Caco-2 (cell line): ENCODE measurements around the gene SNX1. TPM values are rescaled to one million over a fixed set of nuclear protein-coding genes. Genes with fewer than 3 reads are reported as not detected.

ENCODE experiments used
- BruUV-seq: library from RNA; stranded (reverse); fragments of 400-500 nt; replicated peaks from 2 replicates; lab custom pipeline; 2021; lab: Mats Ljungman, UMichigan
- CTCF ChIA-PET: fragments of 300-600 bp; sonication (Branson Sonifier 250); formaldehyde crosslinking; loops from one replicate; lab custom pipeline; 2022; ENCODE audit warnings: antibody characterized with exemption; lab: Charles Lee
- POLR2A ChIA-PET: fragments of 300-600 bp; sonication (Branson Sonifier 250); formaldehyde crosslinking; loops from one replicate; lab custom pipeline; 2022; ENCODE audit warnings: antibody characterized with exemption; lab: Charles Lee
- DNase-seq, 2 experiments: peaks; one replicate each; pipeline versions ENCODE4 v3.0.0 to v3.0.0-alpha.2; 2020 to 2022
- H3K27me3 ChIP-seq: replicated peaks from 2 replicates; pipeline ENCODE4 v1.6.0; 2011; ENCODE audit warnings: low read length; ENCODE audit not compliant: control insufficient read depth, insufficient read depth
- H3K36me3 ChIP-seq: 2 replicates; pipeline ENCODE4 v1.5.1; 2011; ENCODE audit warnings: low read length; ENCODE audit not compliant: control insufficient read depth, insufficient read depth
- H3K4me1 ChIP-seq: fragments of 250-450 bp; sonication (Bioruptor Pico); 2 replicates; pipeline ENCODE4 v1.5.1; 2020; ENCODE audit warnings: mild to moderate bottlenecking
- H3K4me3 ChIP-seq: 2 replicates; pipeline ENCODE4 v1.5.1; 2011; ENCODE audit warnings: low read depth, mild to moderate bottlenecking, control low read depth, low read length
- H3K9me3 ChIP-seq: fragments of 250-450 bp; sonication (Bioruptor Pico); 2 replicates; pipeline ENCODE4 v1.5.1; 2020; ENCODE audit warnings: mild to moderate bottlenecking, moderate library complexity
- H3K27ac Mint-ChIP-seq: one replicate; pipeline ENCODE4 v1.8.0; 2022; ENCODE audit warnings: mixed read lengths; ENCODE audit not compliant: unreplicated experiment
- H3K27me3 Mint-ChIP-seq: one replicate; pipeline ENCODE4 v1.8.0; 2022; ENCODE audit warnings: mixed read lengths; ENCODE audit not compliant: insufficient read depth, unreplicated experiment
- H3K36me3 Mint-ChIP-seq: one replicate; pipeline ENCODE4 v1.8.0; 2022; ENCODE audit warnings: mild to moderate bottlenecking, mixed read lengths; ENCODE audit not compliant: insufficient read depth, unreplicated experiment
- H3K4me1 Mint-ChIP-seq: one replicate; pipeline ENCODE4 v1.8.0; 2022; ENCODE audit warnings: low read depth, mixed read lengths; ENCODE audit not compliant: unreplicated experiment
- H3K4me3 Mint-ChIP-seq: one replicate; pipeline ENCODE4 v1.8.0; 2022; ENCODE audit warnings: mild to moderate bottlenecking, moderate library complexity, mixed read lengths; ENCODE audit not compliant: unreplicated experiment
- H3K9me3 Mint-ChIP-seq: one replicate; pipeline ENCODE4 v1.8.0; 2022; ENCODE audit warnings: mixed read lengths; ENCODE audit not compliant: unreplicated experiment
- CTCF ChIP-seq, 2 experiments: fragments of 200-600 bp in 1 of 2; IDR thresholded peaks; 1 replicate in 1 of 2; 2 replicates in 1 of 2; pipeline versions ENCODE4 v1.5.1 to v1.8.0; 2011 to 2022; ENCODE audit warnings: antibody characterized with exemption in 1 of 2, control low read depth in 1 of 2, inconsistent platforms in 1 of 2, low read depth in 1 of 2, low read length in 1 of 2, mild to moderate bottlenecking in 1 of 2, moderate library complexity in 1 of 2; ENCODE audit not compliant: insufficient read depth in 1 of 2, severe bottlenecking in 1 of 2, unreplicated experiment in 1 of 2
- intact Hi-C: fragments of 100-400 bp; cut with micrococcal nuclease; formaldehyde crosslinking; loops from one replicate; pipeline ENCODE4 v1.10.0; 2022; ENCODE audit not compliant: unreplicated experiment
- total RNA-seq: library from RNA; stranded (reverse); gene quantifications from 2 replicates; pipeline ENCODE4 v1.2.3, GENCODE V29; 2022

SNX1 gene
- total RNA-seq, 1 experiment from 2014 or later, result 75.7 TPM

DNA sequence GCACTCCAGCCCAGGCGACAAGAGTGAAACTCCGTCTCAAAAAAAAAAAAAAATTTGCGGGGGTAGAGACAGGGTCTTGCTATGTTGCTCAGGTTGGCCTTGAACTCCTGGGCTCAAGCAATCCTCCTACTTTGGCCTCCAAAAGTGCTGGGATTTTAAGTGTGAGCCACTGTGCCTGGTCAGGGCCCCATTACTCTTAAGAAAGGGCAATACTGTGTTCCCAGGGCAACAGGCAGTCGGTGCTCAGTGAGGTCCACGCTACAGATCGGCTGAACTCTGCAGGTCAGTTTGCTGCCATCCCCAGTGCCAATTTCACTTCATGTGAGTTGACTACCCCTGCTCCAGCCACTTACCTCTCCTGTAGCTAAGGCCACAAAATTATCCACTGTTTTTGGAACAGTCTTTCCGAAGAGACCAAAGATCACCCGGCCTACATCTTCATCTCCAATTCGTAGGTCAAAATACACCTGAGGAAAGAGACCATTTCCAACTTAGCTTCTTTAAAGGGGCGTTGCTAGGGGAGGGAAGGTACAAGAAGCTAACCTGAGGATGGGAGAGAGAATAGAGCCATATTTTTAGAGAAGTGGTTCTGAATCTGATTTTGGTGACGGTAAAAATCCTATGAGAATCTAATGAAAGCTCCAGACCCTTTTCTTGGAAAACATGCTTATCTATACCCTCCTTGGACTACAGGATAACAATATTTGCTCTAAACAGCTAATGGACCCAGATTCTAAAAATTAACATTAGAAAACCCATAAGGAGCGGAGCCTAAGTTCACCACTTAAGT lies 66.1 kb downstream of the SNX1 start:
- H3K36me3 Mint-ChIP-seq, result peaks cover 44% of the 10 kb centered on the region
- Histone ChIP-seq H3K27me3 (no peaks in the 10 kb centered on the region), H3K4me3 (peak overlapping the region; percentile 74), H3K9me3 (no peaks in the 10 kb centered on the region), H3K36me3 (no peaks in the 10 kb centered on the region; the same call in 1 of the 2 replicates), H3K4me1 (peaks cover 4% of the 10 kb centered on the region; the same call in 1 of the 2 replicates)
- DNase-seq, result no peak
- CTCF ChIA-PET, result interaction anchor here (1.7 to 3.1 kb wide), 2 partner anchors 8 to 32 kb away, joined by 18 to 19 read pairs; no protein-coding TSS in a partner anchor
- H3K4me3 Mint-ChIP-seq, result peak overlapping the region; percentile 77
- intact Hi-C loops, result no loop called here
- no peak for TF ChIP-seq CTCF (IDR thresholded peaks at IDR 0.05; ENCODE audit: insufficient read depth in 1 of 2, low read depth in 1 of 2, low read length in 1 of 2, severe bottlenecking in 1 of 2, unreplicated experiment in 1 of 2)
- peak overlapping the region; percentile 73 for H3K27ac Mint-ChIP-seq
- H3K9me3 Mint-ChIP-seq, result no peaks in the 10 kb centered on the region
- H3K27me3 Mint-ChIP-seq, result no peaks in the 10 kb centered on the region
- TSS peak; percentile 74 for BruUV-seq
- POLR2A ChIA-PET, result interaction anchor here (1.6 kb wide), 1 partner anchor 68 kb away, joined by 5 read pairs; the partner anchor contains the start of gene CIAO2A
- H3K4me1 Mint-ChIP-seq, result no peaks in the 10 kb centered on the region

GRCh38 chr15:64162478-64162868 lies 66.7 kb downstream of the SNX1 start:
- H3K4me1 Mint-ChIP-seq, result no peaks in the 10 kb centered on the region
- Histone ChIP-seq H3K9me3 (no peaks in the 10 kb centered on the region), H3K36me3 (no peaks in the 10 kb centered on the region; the same call in 1 of the 2 replicates), H3K4me1 (peaks cover 4% of the 10 kb centered on the region; the same call in 1 of the 2 replicates), H3K27me3 (no peaks in the 10 kb centered on the region), H3K4me3 (peak overlapping the region; percentile 74)
- no peaks in the 10 kb centered on the region for H3K27me3 Mint-ChIP-seq
- TF ChIP-seq CTCF (IDR thresholded peaks at IDR 0.05; ENCODE audit: insufficient read depth in 1 of 2, low read depth in 1 of 2, low read length in 1 of 2, severe bottlenecking in 1 of 2, unreplicated experiment in 1 of 2), result no peak
- no peaks in the 10 kb centered on the region for H3K9me3 Mint-ChIP-seq
- BruUV-seq, result no TSS peak
- ChIA-PET POLR2A (interaction anchor here (1.2 to 1.6 kb wide), 2 partner anchors 9 to 69 kb away, joined by 3 to 5 read pairs; partner anchors contain the start of gene CIAO2A), CTCF (interaction anchor here (0.6 to 3.1 kb wide), 4 partner anchors 9 to 271 kb away, joined by 4 to 19 read pairs (median 12); no protein-coding TSS in a partner anchor)
- DNase-seq, result no peak
- peak overlapping the region; percentile 73 for H3K27ac Mint-ChIP-seq
- H3K4me3 Mint-ChIP-seq, result peak overlapping the region; percentile 77
- peaks cover 38% of the 10 kb centered on the region for H3K36me3 Mint-ChIP-seq
- intact Hi-C loops, result no loop called here
